Ishikawa (cell line): Measurements from ENCODE around the gene MGLL.

Experiments
- CEBPB ChIP-seq: IDR thresholded peaks from 2 replicates; pipeline ENCODE4 v1.6.1; 2012
- CREB1 ChIP-seq: IDR thresholded peaks from 2 replicates; pipeline ENCODE4 v1.6.1; 2012; ENCODE audit warnings: low read depth
- EGR1 ChIP-seq: IDR thresholded peaks from 2 replicates; pipeline ENCODE4 v1.6.1; 2012
- EP300 ChIP-seq: IDR thresholded peaks from 2 replicates; pipeline ENCODE4 v1.6.1; 2012; ENCODE audit warnings: borderline replicate concordance
- FOXM1 ChIP-seq: IDR thresholded peaks from 2 replicates; pipeline ENCODE4 v1.6.1; 2012; ENCODE audit warnings: low read depth, borderline replicate concordance
- NFIC ChIP-seq: IDR thresholded peaks from 2 replicates; pipeline ENCODE4 v1.6.1; 2012
- RAD21 ChIP-seq: IDR thresholded peaks from 2 replicates; pipeline ENCODE4 v1.6.1; 2012; ENCODE audit warnings: low read depth
- REST ChIP-seq: IDR thresholded peaks from 2 replicates; pipeline ENCODE4 v1.6.1; 2012; ENCODE audit warnings: low read depth, mild to moderate bottlenecking
- TAF1 ChIP-seq: IDR thresholded peaks from 2 replicates; pipeline ENCODE4 v1.6.1; 2012; ENCODE audit warnings: low read depth, mild to moderate bottlenecking
- TCF12 ChIP-seq: IDR thresholded peaks from 2 replicates; pipeline ENCODE4 v1.6.1; 2012; ENCODE audit warnings: low read depth
- TEAD4 ChIP-seq: IDR thresholded peaks from 2 replicates; pipeline ENCODE4 v1.6.1; 2012
- YY1 ChIP-seq: IDR thresholded peaks from 2 replicates; pipeline ENCODE4 v1.6.1; 2012; ENCODE audit warnings: low read depth
- ZBTB7A ChIP-seq: IDR thresholded peaks from 2 replicates; pipeline ENCODE4 v1.6.1; 2012; ENCODE audit warnings: low read depth
- TF ChIP-seq, protein P1 (sequence below): IDR thresholded peaks from 2 replicates; pipeline ENCODE4 v1.6.1; 2012
- TF ChIP-seq, protein P2 (sequence below): IDR thresholded peaks from 2 replicates; pipeline ENCODE4 v1.6.1; 2012

The MGLL gene

GRCh38 chr3:127666676-127667075 is 155.6 kb downstream of the MGLL start:
- TF ChIP-seq NFIC (no peak), RAD21 (no peak), TCF12 (no peak), YY1 (no peak), FOXM1 (no peak), CREB1 (no peak), TEAD4 (no peak), EGR1 (no peak), CEBPB (no peak), EP300 (no peak), REST (no peak), TAF1 (no peak), ZBTB7A (no peak)
- TF ChIP-seq, protein P1, sequence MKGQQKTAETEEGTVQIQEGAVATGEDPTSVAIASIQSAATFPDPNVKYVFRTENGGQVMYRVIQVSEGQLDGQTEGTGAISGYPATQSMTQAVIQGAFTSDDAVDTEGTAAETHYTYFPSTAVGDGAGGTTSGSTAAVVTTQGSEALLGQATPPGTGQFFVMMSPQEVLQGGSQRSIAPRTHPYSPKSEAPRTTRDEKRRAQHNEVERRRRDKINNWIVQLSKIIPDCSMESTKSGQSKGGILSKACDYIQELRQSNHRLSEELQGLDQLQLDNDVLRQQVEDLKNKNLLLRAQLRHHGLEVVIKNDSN = no peak
- TF ChIP-seq, protein P2, sequence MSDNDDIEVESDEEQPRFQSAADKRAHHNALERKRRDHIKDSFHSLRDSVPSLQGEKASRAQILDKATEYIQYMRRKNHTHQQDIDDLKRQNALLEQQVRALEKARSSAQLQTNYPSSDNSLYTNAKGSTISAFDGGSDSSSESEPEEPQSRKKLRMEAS = no peak

DNA sequence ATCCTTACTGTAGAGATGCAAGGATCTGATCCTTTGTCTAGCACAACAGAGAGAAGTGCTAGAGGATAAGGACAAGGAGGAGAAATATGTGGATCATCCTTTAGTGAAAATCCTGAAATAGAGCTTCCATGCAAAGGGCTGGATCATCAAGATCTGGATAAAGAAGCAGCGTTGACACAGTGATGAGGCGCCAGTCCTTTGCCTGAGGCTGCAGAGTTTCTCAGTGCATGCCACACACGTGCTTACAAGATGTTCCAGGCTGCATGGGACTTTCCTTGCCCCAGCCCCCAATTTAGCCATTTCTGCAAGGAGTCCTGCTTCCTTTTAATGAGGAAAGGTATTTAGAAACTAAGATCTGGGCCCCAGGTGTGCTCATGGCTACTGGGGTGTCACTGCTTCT is 156.7 kb downstream of the MGLL start:
- TF ChIP-seq NFIC (no peak), EP300 (no peak), YY1 (no peak), TEAD4 (no peak), TAF1 (no peak)
- TF ChIP-seq, protein P2 = no peak

GRCh38 chr3:127665165-127665564 is 157.2 kb downstream of the MGLL start:
- no peak for TF ChIP-seq TCF12
- TF ChIP-seq CEBPB = no peak
- TF ChIP-seq RAD21 = no peak
- TF ChIP-seq ZBTB7A = no peak
- TF ChIP-seq YY1 = no peak
- no peak for TF ChIP-seq NFIC
- TF ChIP-seq EP300 = no peak
- TF ChIP-seq TEAD4 = no peak
- TF ChIP-seq EGR1 = no peak
- TF ChIP-seq FOXM1 = no peak
- TF ChIP-seq TAF1 = no peak
- TF ChIP-seq, protein P1 = no peak
- TF ChIP-seq, protein P2 = no peak

GRCh38 chr3:127663151-127663550 is 159.2 kb downstream of the MGLL start:
- TF ChIP-seq TCF12 (no peak), EP300 (no peak), REST (no peak), NFIC (no peak), TAF1 (no peak), ZBTB7A (no peak), CEBPB (no peak), TEAD4 (no peak), YY1 (no peak)
- TF ChIP-seq, protein P2 = no peak
- TF ChIP-seq, protein P1 = no peak

- TF ChIP-seq YY1 = no peak
- no peak for TF ChIP-seq CREB1
- no peak for TF ChIP-seq TEAD4
- TF ChIP-seq EP300 = no peak
- TF ChIP-seq CEBPB = no peak
- TF ChIP-seq RAD21 = no peak
Measured at GRCh38 chr3:127662001-127662469, 160.3 kb downstream of the MGLL start.

GRCh38 chr3:127661600-127661999 is 160.7 kb downstream of the MGLL start:
- TF ChIP-seq REST (no peak), FOXM1 (no peak), NFIC (no peak), RAD21 (no peak)
- TF ChIP-seq, protein P1 = no peak
- TF ChIP-seq, protein P2 = no peak
